T-cell (primary cell): ENCODE results near the gene MIS18BP1. TPM values are rescaled to one million over a fixed set of nuclear protein-coding genes. Genes with fewer than 3 reads are reported as not detected.
"Not testable (repeated sequence)": the region's sequence is repeated elsewhere in the genome, so short reads cannot be mapped to it uniquely, and the experiment has no call there.

Experiments used
- ATAC-seq, 4 experiments: fragments of 200-7000 bp in 3 of 4; fragments of 150-1000 bp in 1 of 4; cut with Tn5 transposase; replicated peaks in 1 of 4; 1 replicate in 3 of 4; 2 replicates in 1 of 4; pipeline ENCODE4 v1.10.0; 2021; ENCODE audit warnings: moderate library complexity in 3 of 4, mild to moderate bottlenecking in 2 of 4, moderate number of reproducible peaks in 1 of 4
- CTCF ChIA-PET, 2 donors: fragments of 300-600 bp; sonication (Branson Sonifier 250); formaldehyde crosslinking; loops; one replicate each; lab custom pipeline; 2022; ENCODE audit warnings: antibody characterized with exemption in 2 of 2; lab: Charles Lee
- POLR2A ChIA-PET, 2 donors: fragments of 300-600 bp; sonication (Branson Sonifier 250); formaldehyde crosslinking; loops; one replicate each; lab custom pipeline; 2022; ENCODE audit warnings: antibody characterized with exemption in 2 of 2; lab: Charles Lee
- DNase-seq, 35 experiments: peaks; one replicate each; pipeline versions ENCODE4 v3.0.0 to v3.0.0-alpha.2; 2013 to 2023
- H3K27ac ChIP-seq: one replicate; pipeline ENCODE4 v1.5.1; 2013; ENCODE audit warnings: low read length
- H3K27me3 ChIP-seq, 2 experiments: replicated peaks in 1 of 2; 1 replicate in 1 of 2; 2 replicates in 1 of 2; pipeline versions ENCODE4 v1.6.1 to v1.7.0; 2013; ENCODE audit warnings: low read length in 1 of 2, mixed read lengths in 1 of 2; ENCODE audit not compliant: control insufficient read depth in 2 of 2, insufficient read depth in 2 of 2; ENCODE audit errors: extremely low read depth in 1 of 2
- H3K36me3 ChIP-seq, 2 donors: 1 replicate in 1 of 2; 2 replicates in 1 of 2; pipeline versions ENCODE4 v1.6.1 to v1.7.0; 2013; ENCODE audit warnings: low read length in 1 of 2; ENCODE audit not compliant: control insufficient read depth in 2 of 2, insufficient read depth in 1 of 2; ENCODE audit errors: extremely low read depth in 1 of 2
- H3K4me1 ChIP-seq, 2 experiments: 1 replicate in 1 of 2; 2 replicates in 1 of 2; pipeline versions ENCODE4 v1.6.1 to v1.7.0; 2013; ENCODE audit warnings: low read length in 2 of 2, mixed read lengths in 1 of 2; ENCODE audit not compliant: insufficient read depth in 2 of 2, control insufficient read depth in 1 of 2; ENCODE audit errors: extremely low read depth in 1 of 2
- H3K4me3 ChIP-seq, 2 donors: 1 replicate in 1 of 2; 2 replicates in 1 of 2; pipeline versions ENCODE4 v1.5.1 to v1.7.0; 2013; ENCODE audit warnings: mild to moderate bottlenecking in 2 of 2, low read length in 1 of 2, moderate library complexity in 1 of 2; ENCODE audit not compliant: control insufficient read depth in 1 of 2; ENCODE audit errors: extremely low read depth in 1 of 2
- H3K9me3 ChIP-seq: 2 replicates; pipeline ENCODE4 v1.7.0; 2013
- H3K27ac Mint-ChIP-seq, 2 donors: one replicate each; pipeline ENCODE4 v1.8.0; 2020 to 2021; ENCODE audit warnings: mild to moderate bottlenecking in 2 of 2, mixed read lengths in 2 of 2
- H3K27me3 Mint-ChIP-seq, 2 donors: one replicate each; pipeline ENCODE4 v1.8.0; 2021 to 2022; ENCODE audit warnings: mixed read lengths in 2 of 2
- H3K36me3 Mint-ChIP-seq: one replicate; pipeline ENCODE4 v1.8.0; 2021; ENCODE audit warnings: mixed read lengths
- H3K4me1 Mint-ChIP-seq, 3 donors: one replicate each; pipeline ENCODE4 v1.8.0; 2020 to 2022; ENCODE audit warnings: mixed read lengths in 3 of 3, mild to moderate bottlenecking in 1 of 3
- H3K4me3 Mint-ChIP-seq, 3 donors: one replicate each; pipeline ENCODE4 v1.8.0; 2020 to 2022; ENCODE audit warnings: mild to moderate bottlenecking in 3 of 3, mixed read lengths in 3 of 3, moderate library complexity in 3 of 3
- H3K9me3 Mint-ChIP-seq, 3 donors: one replicate each; pipeline ENCODE4 v1.8.0; 2020 to 2022; ENCODE audit warnings: mixed read lengths in 3 of 3
- WGBS: methylation state at CpG from one replicate; pipeline ENCODE4 v1.1.5; 2013; ENCODE audit warnings: missing lambda C conversion rate; ENCODE audit not compliant: insufficient coverage; 5-methylcytosine and 5-hydroxymethylcytosine counted together
- total RNA-seq, 35 experiments: library from RNA in 6 of 35; stranded (reverse) in 6 of 35; fragments of 120-200 nt in 1 of 35; gene quantifications; one replicate each; pipeline versions ENCODE4 v1.2.1 to v1.2.4 and lab custom pipeline; 2013 to 2026

The MIS18BP1 gene
- total RNA-seq (10 to 100 TPM; 20.8 to 34.0 (median 27.6) TPM), total RNA-seq (lab: John Stamatoyannopoulos, UW) (12.1 to 74.0 (median 50.8) reads per million in 29 experiments)
- total RNA-seq (2013): 44.4 TPM

DNA sequence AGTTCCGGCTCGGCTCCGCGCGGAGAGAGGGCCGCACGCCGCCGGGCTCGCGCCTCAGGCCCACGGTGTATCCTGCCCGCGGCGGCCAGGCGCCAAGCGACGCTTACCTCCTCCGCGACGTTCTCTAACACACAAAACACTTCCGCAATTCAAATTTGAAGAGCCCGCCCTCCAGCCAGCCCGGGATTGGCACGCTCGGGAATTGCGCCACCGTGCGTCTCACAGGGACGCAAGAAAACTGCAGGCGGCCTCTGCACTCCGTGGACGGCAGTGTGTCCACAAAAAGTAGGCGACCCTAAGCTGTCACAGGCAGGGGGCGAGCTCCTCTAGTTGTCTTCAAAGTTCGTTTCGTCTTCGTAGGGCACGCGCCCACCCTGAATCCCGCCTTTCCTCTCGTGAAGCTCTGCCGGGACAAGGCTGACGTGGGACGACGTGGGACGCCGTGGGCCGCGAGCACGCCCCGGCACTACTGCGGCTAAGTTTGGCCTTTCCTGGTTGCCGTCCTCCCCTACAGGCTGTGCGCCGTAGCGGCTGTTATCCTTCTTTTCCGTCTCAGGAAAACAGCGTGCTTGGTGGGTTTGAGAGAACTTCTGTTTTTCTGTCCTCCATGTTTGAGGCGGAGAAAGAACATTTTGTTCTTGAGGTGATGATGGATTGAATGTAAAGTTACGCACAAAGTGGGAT, at the start of gene MIS18BP1:
TSS of gene MIS18BP1 (minus strand) at position 133 of the 684 bp plus-strand sequence. CDS start 5,916 bp downstream, outside the sequence.
- H3K4me3 Mint-ChIP-seq: peak within 1 kb of the TSS; percentile 89 to 93 (median 91)
- H3K9me3 Mint-ChIP-seq: peaks cover 7 to 12% (median 10%) of the 10 kb centered on the region in 3 donors
- peak within 1 kb of the TSS; percentile 93 to 95 for H3K27ac Mint-ChIP-seq
- DNase-seq (peak; percentile 82 to 96 (median 92)), ATAC-seq (peak; percentile 88 to 96 (median 88))
- ChIA-PET POLR2A (interaction anchor here (1.1 to 1.2 kb wide), 2 partner anchors 117 to 291 kb away, joined by 4 to 5 read pairs; partner anchors contain the start of genes FANCM (in 1 of the 2), KLHL28 (in 1 of the 2) and TOGARAM1 (in 1 of the 2)), CTCF (interaction anchor here (0.5 to 2.1 kb wide), 14 partner anchors 9 to 356 kb away, joined by 3 to 9 read pairs (median 4); partner anchors contain the start of genes FANCM (in 1 of the 2), FKBP3 (in 1 of the 2), KLHL28 (in 1 of the 2) and TOGARAM1 (in 1 of the 2))
- WGBS: 2% methylated on average over 55 of the region's 61 CpGs
- Histone ChIP-seq H3K36me3 (no peaks in the 10 kb centered on the region), H3K27me3 (no peaks in the 10 kb centered on the region), H3K4me1 (peaks cover 21 to 23% of the 10 kb centered on the region in 2 experiments), H3K9me3 (no peaks in the 10 kb centered on the region), H3K4me3 (peak within 1 kb of the TSS; percentile 83 to 84), H3K27ac (peak within 1 kb of the TSS; percentile 85)
- peaks cover 20 to 34% (median 24%) of the 10 kb centered on the region in 3 donors for H3K4me1 Mint-ChIP-seq
- no peaks in the 10 kb centered on the region for H3K36me3 Mint-ChIP-seq
- no peaks in the 10 kb centered on the region for H3K27me3 Mint-ChIP-seq

DNA sequence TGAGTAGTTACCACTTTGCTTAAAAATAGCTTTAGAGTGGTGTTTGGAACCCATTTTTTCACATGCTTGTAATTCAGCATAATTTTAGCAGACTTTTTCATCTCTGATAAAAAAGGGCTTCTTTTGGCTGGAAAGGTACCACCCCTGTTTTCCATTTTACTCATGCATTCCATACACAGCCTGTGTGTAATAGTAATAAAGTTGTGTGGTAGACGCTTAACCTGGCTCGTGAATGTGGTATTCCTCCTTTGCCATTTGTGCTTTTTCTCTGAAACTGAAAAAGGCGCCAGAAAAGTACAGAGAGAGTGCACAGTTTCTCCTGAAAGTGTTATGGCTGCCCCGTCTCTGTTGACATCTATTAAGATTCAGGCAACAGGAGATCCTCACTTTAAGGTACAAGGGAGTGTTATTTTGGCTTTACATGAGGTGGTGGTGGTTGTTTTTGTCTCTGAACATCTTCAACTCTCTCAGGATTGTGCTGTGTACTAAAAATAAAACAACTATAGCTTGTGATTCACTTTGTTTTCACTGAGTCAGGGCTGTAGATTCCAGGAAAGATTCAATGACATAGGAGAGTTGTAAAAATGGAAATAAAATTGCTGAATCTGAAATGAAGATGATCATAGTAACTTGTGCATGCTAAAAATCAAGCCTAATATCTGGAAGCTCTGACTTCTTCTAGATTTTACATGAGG, 45.6 kb upstream of the MIS18BP1 start:
- WGBS: 63% methylated on average over 3 of the region's 4 CpGs
- H3K9me3 ChIP-seq: no peaks in the 10 kb centered on the region
- no peaks in the 10 kb centered on the region for H3K36me3 ChIP-seq
- ChIA-PET POLR2A (no interaction called here), CTCF (no interaction called here)
- no peaks in the 10 kb centered on the region for H3K27me3 ChIP-seq
- Mint-ChIP-seq H3K4me3 (no peak overlapping the region), H3K27me3 (no peaks in the 10 kb centered on the region), H3K4me1 (peaks cover 0 to 9% (median 8%) of the 10 kb centered on the region in 3 donors), H3K36me3 (no peaks in the 10 kb centered on the region), H3K27ac (no peak overlapping the region), H3K9me3 (peaks cover 3 to 8% (median 5%) of the 10 kb centered on the region in 3 donors)
- ATAC-seq (no peak), DNase-seq (no peak)
- no peak overlapping the region for H3K27ac ChIP-seq
- H3K4me3 ChIP-seq: no peak overlapping the region
- no peaks in the 10 kb centered on the region for H3K4me1 ChIP-seq

DNA sequence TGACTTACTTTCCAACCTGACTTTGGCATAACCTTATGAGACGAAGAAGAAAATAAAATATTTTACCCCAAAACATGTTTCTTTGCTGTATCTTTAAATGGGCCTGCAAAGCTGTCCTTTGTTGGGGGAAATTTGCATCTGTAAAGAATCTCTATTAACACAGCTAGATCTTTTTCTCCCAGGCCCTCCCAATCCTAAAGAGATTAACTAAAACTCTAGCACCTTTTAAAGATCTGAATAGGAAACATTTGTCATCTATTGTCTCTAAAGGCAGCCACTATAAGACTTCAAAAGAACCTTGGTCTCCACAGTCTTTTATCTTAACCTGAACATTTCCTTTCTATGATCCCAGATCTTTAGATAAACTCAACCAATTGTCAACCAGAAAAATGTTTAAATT, 41.8 kb upstream of the MIS18BP1 start:
- H3K36me3 ChIP-seq, H3K27me3 ChIP-seq, H3K4me3 Mint-ChIP-seq, H3K9me3 ChIP-seq, H3K4me3 ChIP-seq, H3K27me3 Mint-ChIP-seq, H3K27ac ChIP-seq, DNase-seq, H3K36me3 Mint-ChIP-seq, ATAC-seq, POLR2A ChIA-PET, H3K27ac Mint-ChIP-seq, H3K9me3 Mint-ChIP-seq, H3K4me1 ChIP-seq, CTCF ChIA-PET: not testable (repeated sequence)
- WGBS: no CpG with 5 or more reads among the region's 1 CpG
- peaks cover 7 to 11% (median 8%) of the 10 kb centered on the region in 3 donors for H3K4me1 Mint-ChIP-seq

DNA sequence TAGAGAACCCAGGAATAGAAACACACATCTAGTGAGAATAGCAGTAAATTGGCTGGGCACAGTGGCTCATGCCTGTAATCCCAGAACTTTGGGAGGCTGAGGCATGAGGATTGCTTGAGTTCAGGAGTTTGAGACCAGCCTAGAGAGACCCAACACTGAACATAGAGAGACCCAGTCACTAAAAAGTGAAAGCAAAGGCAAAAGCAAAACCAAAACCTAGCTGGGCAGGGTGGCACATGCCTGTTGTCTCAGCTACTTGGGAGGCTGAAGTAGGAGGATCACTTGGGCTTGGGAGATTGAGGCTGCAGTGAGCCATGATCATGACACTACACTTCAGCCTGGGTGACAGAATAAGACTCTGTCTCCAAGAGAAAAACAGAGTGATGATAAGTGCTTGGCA, 37.5 kb upstream of the MIS18BP1 start:
- H3K4me1 Mint-ChIP-seq: peaks cover 7 to 11% (median 8%) of the 10 kb centered on the region in 3 donors
- H3K4me3 Mint-ChIP-seq: no peak overlapping the region
- ATAC-seq: no peak
- DNase-seq: no peak
- H3K36me3 ChIP-seq: no peaks in the 10 kb centered on the region
- peaks cover 5 to 24% of the 10 kb centered on the region in 2 donors for H3K27me3 Mint-ChIP-seq
- POLR2A ChIA-PET: interaction anchor here in 1 of 2 donors (0.6 kb wide), 1 partner anchor 26 kb away, joined by 3 read pairs; no protein-coding TSS in a partner anchor
- CTCF ChIA-PET: no interaction called here
- no peaks in the 10 kb centered on the region for H3K4me1 ChIP-seq
- no peaks in the 10 kb centered on the region for H3K9me3 Mint-ChIP-seq
- no peaks in the 10 kb centered on the region for H3K9me3 ChIP-seq
- H3K4me3 ChIP-seq: no peak overlapping the region
- no peaks in the 10 kb centered on the region for H3K36me3 Mint-ChIP-seq
- no peak overlapping the region for H3K27ac Mint-ChIP-seq
- H3K27ac ChIP-seq: no peak overlapping the region
- no peaks in the 10 kb centered on the region for H3K27me3 ChIP-seq

DNA sequence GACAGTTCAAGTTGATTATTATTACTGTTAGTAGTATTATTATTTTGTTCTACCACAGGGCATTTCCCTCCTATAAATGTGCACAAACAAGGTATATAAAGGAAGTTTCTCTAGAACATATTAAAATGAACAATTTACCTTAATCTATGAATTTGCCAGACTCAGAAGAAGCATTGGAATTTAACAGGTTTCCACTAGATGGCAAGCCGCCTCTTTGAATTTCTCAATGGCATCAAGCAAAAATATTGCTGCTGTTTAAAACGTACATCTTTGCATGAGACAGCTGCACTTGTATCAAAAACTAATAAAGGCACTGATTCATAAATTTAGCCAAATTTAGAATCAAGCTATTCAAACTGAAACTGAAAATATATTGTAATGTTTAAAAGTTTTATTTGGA, 34.6 kb upstream of the MIS18BP1 start:
- Mint-ChIP-seq H3K4me1 (peaks cover 0 to 7% (median 2%) of the 10 kb centered on the region in 3 donors), H3K9me3 (no peaks in the 10 kb centered on the region), H3K4me3 (no peak overlapping the region), H3K36me3 (no peaks in the 10 kb centered on the region), H3K27ac (no peak overlapping the region), H3K27me3 (peaks cover 12 to 28% of the 10 kb centered on the region in 2 donors)
- POLR2A ChIA-PET: no interaction called here
- Histone ChIP-seq H3K4me3 (no peak overlapping the region), H3K36me3 (no peaks in the 10 kb centered on the region), H3K27me3 (no peaks in the 10 kb centered on the region), H3K27ac (no peak overlapping the region), H3K9me3 (no peaks in the 10 kb centered on the region), H3K4me1 (no peaks in the 10 kb centered on the region)
- WGBS: no CpG with 5 or more reads among the region's 2 CpGs
- no peak for ATAC-seq
- CTCF ChIA-PET: no interaction called here
- no peak for DNase-seq

DNA sequence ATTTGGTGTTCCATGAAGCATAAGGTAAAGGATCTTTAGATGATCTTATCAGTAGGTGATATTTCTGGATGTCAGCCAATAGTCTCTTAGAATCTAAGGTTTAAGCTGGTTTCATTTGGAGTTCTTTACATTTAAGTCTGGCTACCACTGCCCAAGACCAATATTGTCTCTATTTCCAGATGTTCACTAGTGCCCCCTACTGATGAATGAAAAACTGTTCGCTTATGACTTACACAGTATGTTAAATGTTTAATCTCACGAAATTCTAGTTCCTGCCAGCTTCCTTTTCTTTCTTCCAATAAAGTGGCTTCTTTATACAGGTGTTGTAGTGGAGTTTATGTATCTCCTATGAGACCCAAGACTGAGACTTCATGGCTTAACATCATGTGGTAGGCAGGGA, 31.8 kb upstream of the MIS18BP1 start:
- Mint-ChIP-seq H3K27ac (no peak overlapping the region), H3K36me3 (peaks cover 8% of the 10 kb centered on the region), H3K9me3 (peaks cover 4 to 20% (median 15%) of the 10 kb centered on the region in 3 donors), H3K4me3 (no peak overlapping the region), H3K27me3 (peaks cover 12 to 25% of the 10 kb centered on the region in 2 donors), H3K4me1 (no peaks in the 10 kb centered on the region)
- Histone ChIP-seq H3K4me1 (no peaks in the 10 kb centered on the region), H3K36me3 (no peaks in the 10 kb centered on the region), H3K27me3 (no peaks in the 10 kb centered on the region), H3K9me3 (no peaks in the 10 kb centered on the region), H3K4me3 (no peak overlapping the region), H3K27ac (no peak overlapping the region)
- ATAC-seq: no peak
- no CpG with 5 or more reads among the region's 2 CpGs for WGBS
- no peak for DNase-seq
- CTCF ChIA-PET: no interaction called here
- POLR2A ChIA-PET: no interaction called here
